ENCODE data around the gene SYCP1.

DNA sequence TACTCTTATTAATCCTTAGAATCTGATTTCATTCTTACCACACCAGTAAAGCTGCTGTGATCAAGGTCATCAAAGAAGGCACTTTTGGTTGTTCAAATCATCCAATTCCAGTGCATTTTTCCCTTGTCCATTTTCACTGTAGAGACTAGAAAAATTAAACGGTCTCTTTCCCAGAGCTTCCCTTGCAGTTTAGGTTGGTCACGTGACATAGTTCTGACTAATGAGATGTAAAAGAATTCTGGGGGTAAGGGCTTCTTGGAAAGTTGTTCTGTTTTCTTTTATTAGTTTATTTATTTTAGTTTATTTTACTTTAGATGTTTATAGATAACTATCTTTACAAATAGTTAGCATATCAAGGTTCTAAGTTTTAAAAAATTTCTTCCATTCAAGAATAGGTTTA lies 34.3 kb upstream of the SYCP1 start:
- TF ChIP-seq MAX (IDR thresholded peaks at IDR 0.05; ENCODE audit: low read depth, low read length): no peak
- no peak for TF ChIP-seq CTCF (IDR thresholded peaks at IDR 0.05 in 2 of 3, conservative IDR thresholded peaks at IDR 0.05 in 1 of 3; ENCODE audit: control insufficient read depth in 2 of 3, extremely low read depth in 1 of 3, insufficient read depth in 1 of 3, low read depth in 3 of 3, low read length in 3 of 3)
- no peak for TF ChIP-seq HDAC6 (IDR thresholded peaks at IDR 0.05; ENCODE audit: unreplicated experiment)
- no peak for TF ChIP-seq RELA (IDR thresholded peaks at IDR 0.05; ENCODE audit: borderline replicate concordance, partially characterized antibody)
- no peak for TF ChIP-seq MEF2B (IDR thresholded peaks at IDR 0.05; ENCODE audit: partially characterized antibody, poor library complexity, severe bottlenecking)
- TF ChIP-seq SUZ12 (IDR thresholded peaks at IDR 0.05; ENCODE audit: unreplicated experiment): no peak
- TF ChIP-seq, protein P1, sequence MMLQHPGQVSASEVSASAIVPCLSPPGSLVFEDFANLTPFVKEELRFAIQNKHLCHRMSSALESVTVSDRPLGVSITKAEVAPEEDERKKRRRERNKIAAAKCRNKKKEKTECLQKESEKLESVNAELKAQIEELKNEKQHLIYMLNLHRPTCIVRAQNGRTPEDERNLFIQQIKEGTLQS (IDR thresholded peaks at IDR 0.05; ENCODE audit: borderline replicate concordance, extremely low read depth, low read depth, low read length): no peak
- no peak for TF ChIP-seq RAD21 (IDR thresholded peaks at IDR 0.05; ENCODE audit: insufficient read depth, low read depth, low read length)
